Measurements from ENCODE around the gene KCNJ16.

Gene KCNJ16

GRCh38 chr17:70107441-70107840 lies 32.4 kb downstream of the KCNJ16 start:
- no peak for TF ChIP-seq CTCF (conservative IDR thresholded peaks at IDR 0.05)
- H3K27ac ChIP-seq, result no peak overlapping the region

DNA sequence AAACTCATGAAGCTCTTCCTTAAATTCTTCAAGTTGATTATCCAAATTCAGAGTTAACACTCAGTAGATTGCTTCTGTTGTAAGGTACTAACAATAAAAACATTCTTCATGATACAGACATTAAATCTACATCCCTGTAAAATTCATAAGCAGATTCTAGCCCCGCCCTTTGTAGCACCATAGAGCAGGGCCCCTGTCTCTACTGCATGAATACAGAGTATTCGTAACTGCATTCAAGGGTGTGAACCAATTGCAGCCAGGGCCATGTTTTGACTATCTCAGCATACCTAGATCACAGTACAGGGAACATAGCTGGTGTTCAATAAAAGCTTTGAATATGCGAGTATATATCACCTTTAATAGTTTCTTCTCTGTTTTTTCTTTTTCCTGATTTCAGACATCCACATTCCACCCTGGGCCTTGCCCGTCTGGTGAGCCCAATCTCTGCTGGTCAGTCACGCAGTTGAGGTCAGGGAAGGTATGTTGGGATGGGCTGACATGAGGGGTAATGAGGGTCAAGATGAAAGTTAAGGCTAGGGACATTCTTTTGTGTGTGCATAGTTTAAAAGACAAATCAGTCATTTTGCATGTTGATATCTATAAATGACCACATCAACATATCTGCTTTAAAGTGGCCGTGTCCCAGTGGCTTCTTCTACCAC lies 33.0 kb downstream of the KCNJ16 start:
- no peak for TF ChIP-seq CTCF (conservative IDR thresholded peaks at IDR 0.05)
- no peak overlapping the region for H3K27ac ChIP-seq

DNA sequence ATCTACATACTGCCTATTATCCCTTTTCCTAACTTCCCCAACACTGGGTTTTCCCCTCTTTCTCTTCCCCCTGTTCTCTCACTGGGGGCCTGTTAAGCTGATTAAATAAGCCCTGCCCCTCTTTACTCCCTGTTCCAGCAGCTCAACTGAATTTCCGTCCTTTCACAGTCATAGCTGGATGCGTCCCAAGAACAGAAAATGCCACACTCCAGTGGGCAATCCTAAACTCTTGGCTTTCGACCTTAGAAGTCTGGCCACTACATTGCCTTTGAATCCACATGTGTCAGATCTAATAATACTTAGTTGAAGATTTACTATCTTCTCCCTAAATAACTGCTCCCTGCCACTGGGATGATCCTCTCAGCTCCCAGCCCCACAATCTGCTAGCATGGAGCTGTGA lies 34.5 kb downstream of the KCNJ16 start:
- no peak for TF ChIP-seq CTCF (conservative IDR thresholded peaks at IDR 0.05)

GRCh38 chr17:70110443-70110880 lies 35.4 kb downstream of the KCNJ16 start:
- peak overlapping the region; percentile 35 for H3K27ac ChIP-seq
- TF ChIP-seq CTCF (conservative IDR thresholded peaks at IDR 0.05), result no peak

More for the DNA sequence above, 34.5 kb downstream of the KCNJ16 start:
- peak overlapping the region; percentile 35; the same call in 1 of the 2 replicates for H3K27ac ChIP-seq

GRCh38 chr17:70111201-70111600 lies 36.2 kb downstream of the KCNJ16 start:
- H3K27ac ChIP-seq, result peak overlapping the region; percentile 35; the same call in 1 of the 2 replicates
- TF ChIP-seq CTCF (conservative IDR thresholded peaks at IDR 0.05), result no peak

DNA sequence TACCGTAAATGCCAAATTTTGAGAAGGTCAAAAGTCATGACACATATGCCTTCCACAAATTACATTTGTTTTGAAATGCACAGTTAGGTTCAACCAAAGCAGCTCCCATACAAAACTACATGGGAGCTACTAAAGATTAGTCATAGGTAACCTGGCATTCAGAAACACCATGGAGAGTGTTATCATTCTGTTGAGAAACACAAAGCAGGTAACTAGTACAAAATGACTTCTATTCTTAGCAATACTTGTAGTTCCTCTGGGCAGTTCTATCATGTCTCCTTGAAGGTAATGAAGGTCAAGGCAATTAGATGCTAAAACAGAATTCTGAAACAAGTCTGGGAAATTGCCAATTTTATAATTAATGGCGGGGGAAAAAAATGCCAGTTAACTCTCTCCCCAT lies 39.4 kb downstream of the KCNJ16 start:
- H3K27ac ChIP-seq, result no peak overlapping the region
- TF ChIP-seq CTCF (conservative IDR thresholded peaks at IDR 0.05), result no peak

- no peak for TF ChIP-seq CTCF (conservative IDR thresholded peaks at IDR 0.05)
- no peak overlapping the region for H3K27ac ChIP-seq
Observed at GRCh38 chr17:70115126-70115525, 40.1 kb downstream of the KCNJ16 start.

All from VCaP (cell line).